ENCODE results near the gene PRELP.

The PRELP gene

DNA sequence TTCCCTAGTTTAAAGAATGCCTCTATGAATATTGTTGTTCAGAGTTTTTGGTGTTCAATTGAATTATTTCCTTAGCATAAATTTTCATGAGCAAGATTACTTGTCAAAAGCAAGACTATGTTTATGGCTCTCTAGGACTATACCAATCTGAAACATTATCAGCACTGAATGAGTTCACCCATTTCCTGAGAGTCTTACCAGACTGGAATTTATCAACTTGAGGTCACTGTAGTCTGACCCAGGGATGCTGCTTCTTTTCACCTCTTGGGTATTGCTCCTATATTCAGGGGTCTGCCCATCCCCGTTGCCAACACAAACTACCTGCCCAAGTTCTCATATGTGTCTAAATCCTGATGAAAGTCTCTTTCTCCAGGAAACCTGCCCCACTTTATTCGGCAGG is 61.0 kb downstream of the PRELP start:
- DNase-seq (ENCODE audit: low spot score): no peak
- Histone ChIP-seq H3K18ac (ENCODE audit: low read length) (no peak overlapping the region), H3K14ac (ENCODE audit: low read length) (no peak overlapping the region), H2AFZ (ENCODE audit: low read length) (no peak overlapping the region), H2AK5ac (ENCODE audit: low read depth, low read length) (no peak overlapping the region), H3K27ac (replicated peaks; ENCODE audit: low read length) (no peak overlapping the region), H4K8ac (ENCODE audit: low read depth, low read length) (no peak overlapping the region), H3K23ac (ENCODE audit: low read depth, low read length, poor library complexity) (no peak overlapping the region), H3K4ac (ENCODE audit: low read length) (no peak overlapping the region), H3K27me3 (ENCODE audit: control insufficient read depth in 3 of 3, insufficient read depth in 3 of 3, low read depth in 1 of 3, low read length in 3 of 3) (peaks cover 0 to 3% (median 0%) of the 10 kb centered on the region in 3 experiments), H2BK15ac (ENCODE audit: low read length) (no peak overlapping the region), H3K4me3 (ENCODE audit: low read length in 2 of 2) (no peak overlapping the region), H2BK5ac (ENCODE audit: low read length) (no peak overlapping the region), H3K4me1 (ENCODE audit: control insufficient read depth in 2 of 2, insufficient read depth in 1 of 2, low read depth in 1 of 2, low read length in 2 of 2) (peaks cover 0 to 1% of the 10 kb centered on the region in 2 donors), H4K91ac (ENCODE audit: low read depth, low read length, poor library complexity) (no peak overlapping the region), H3K79me1 (ENCODE audit: low read depth, low read length) (no peaks in the 10 kb centered on the region), H3K9ac (ENCODE audit: low read depth, low read length, poor library complexity) (no peak overlapping the region), H2BK12ac (ENCODE audit: low read length) (no peak overlapping the region), H3K36me3 (replicated peaks in 1 of 2; ENCODE audit: control insufficient read depth in 2 of 2, insufficient read depth in 2 of 2, low read length in 2 of 2) (no peaks in the 10 kb centered on the region), H3K4me2 (ENCODE audit: insufficient read depth, low read length, poor library complexity, severe bottlenecking) (no peak overlapping the region), H3K9me3 (replicated peaks in 1 of 2; ENCODE audit: control insufficient read depth in 2 of 2, insufficient read depth in 1 of 2, low read depth in 1 of 2, low read length in 2 of 2) (no peaks in the 10 kb centered on the region), H2BK120ac (ENCODE audit: low read depth, low read length) (no peak overlapping the region)
- no CpG with 5 or more reads among the region's 2 CpGs for WGBS, 2 donors (ENCODE audit: extremely low coverage in 2 of 2, insufficient read length in 2 of 2, insufficient replicate concordance in 1 of 2)

DNA sequence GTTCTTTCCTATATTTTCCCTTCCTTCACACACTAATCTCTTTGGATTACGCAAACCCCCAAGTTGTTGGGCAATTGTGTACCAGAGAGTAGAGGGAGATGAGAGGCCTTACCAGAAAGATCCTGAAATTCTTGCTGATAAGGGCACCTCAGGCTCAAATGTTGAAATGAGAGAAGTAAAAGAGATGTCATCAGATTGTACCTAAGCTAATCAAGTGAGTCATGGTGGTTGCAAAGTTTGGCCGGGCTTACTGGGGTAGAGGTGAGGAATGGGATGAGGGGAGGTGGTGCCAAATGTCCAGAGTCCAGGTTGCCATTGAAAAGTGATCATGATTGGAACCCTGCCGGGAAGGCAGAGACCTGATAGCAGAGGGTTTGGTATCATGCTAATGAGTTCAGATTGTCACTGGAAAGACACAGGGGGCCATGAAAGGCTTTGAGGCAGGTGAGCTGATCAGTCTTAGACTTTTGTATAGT is 61.4 kb downstream of the PRELP start:
- Histone ChIP-seq H3K4me3 (ENCODE audit: low read length in 2 of 2) (no peak overlapping the region), H3K9me3 (replicated peaks in 1 of 2; ENCODE audit: control insufficient read depth in 2 of 2, insufficient read depth in 1 of 2, low read depth in 1 of 2, low read length in 2 of 2) (no peaks in the 10 kb centered on the region), H3K4me1 (ENCODE audit: control insufficient read depth in 2 of 2, insufficient read depth in 1 of 2, low read depth in 1 of 2, low read length in 2 of 2) (peaks cover 0 to 1% of the 10 kb centered on the region in 2 donors), H2BK12ac (ENCODE audit: low read length) (no peak overlapping the region), H2AFZ (ENCODE audit: low read length) (no peak overlapping the region), H2BK120ac (ENCODE audit: low read depth, low read length) (no peak overlapping the region), H3K4me2 (ENCODE audit: insufficient read depth, low read length, poor library complexity, severe bottlenecking) (no peak overlapping the region), H3K36me3 (replicated peaks in 1 of 2; ENCODE audit: control insufficient read depth in 2 of 2, insufficient read depth in 2 of 2, low read length in 2 of 2) (no peaks in the 10 kb centered on the region), H3K14ac (ENCODE audit: low read length) (no peak overlapping the region), H3K23ac (ENCODE audit: low read depth, low read length, poor library complexity) (no peak overlapping the region), H3K27me3 (ENCODE audit: control insufficient read depth in 3 of 3, insufficient read depth in 3 of 3, low read depth in 1 of 3, low read length in 3 of 3) (peaks cover 0 to 3% (median 0%) of the 10 kb centered on the region in 3 experiments), H3K79me1 (ENCODE audit: low read depth, low read length) (no peaks in the 10 kb centered on the region), H2AK5ac (ENCODE audit: low read depth, low read length) (no peak overlapping the region), H3K18ac (ENCODE audit: low read length) (no peak overlapping the region), H2BK5ac (ENCODE audit: low read length) (no peak overlapping the region), H3K4ac (ENCODE audit: low read length) (no peak overlapping the region), H4K8ac (ENCODE audit: low read depth, low read length) (no peak overlapping the region), H4K91ac (ENCODE audit: low read depth, low read length, poor library complexity) (no peak overlapping the region), H3K9ac (ENCODE audit: low read depth, low read length, poor library complexity) (no peak overlapping the region), H2BK15ac (ENCODE audit: low read length) (no peak overlapping the region), H3K27ac (replicated peaks; ENCODE audit: low read length) (no peak overlapping the region)
- no CpG with 5 or more reads among the region's 3 CpGs for WGBS, 2 donors (ENCODE audit: extremely low coverage in 2 of 2, insufficient read length in 2 of 2, insufficient replicate concordance in 1 of 2)
- DNase-seq (ENCODE audit: low spot score): no peak

DNA sequence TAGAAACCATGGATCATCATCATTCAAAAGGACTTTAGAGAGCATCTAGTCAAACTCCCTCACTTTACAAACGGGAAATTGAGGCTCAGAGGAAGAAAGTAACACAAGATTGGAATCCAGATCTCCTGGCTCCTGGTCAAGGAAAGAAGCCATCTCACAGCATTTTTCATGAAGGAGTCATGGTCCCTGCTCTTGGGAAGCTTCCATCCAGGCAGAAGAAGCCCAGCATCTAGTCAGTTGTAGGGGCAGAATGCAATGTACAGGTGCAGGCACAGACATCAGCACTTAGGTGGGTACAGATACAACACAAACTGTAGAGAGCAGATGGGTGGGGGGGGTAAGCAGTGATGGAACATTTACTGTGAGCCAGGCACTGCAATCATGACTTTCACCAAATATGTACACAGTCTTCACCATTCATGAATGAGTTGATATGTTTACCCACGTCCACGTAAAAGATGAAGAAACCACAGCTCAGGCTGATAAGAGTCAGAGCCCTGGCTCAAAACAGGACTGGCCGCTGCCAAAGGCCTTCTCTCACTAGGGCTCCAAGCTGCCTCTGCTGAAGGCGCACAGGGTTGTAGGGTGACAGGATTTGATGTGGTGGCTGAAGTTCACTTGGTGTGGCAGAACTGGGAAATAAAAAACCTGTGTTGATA is 62.3 kb downstream of the PRELP start:
- Histone ChIP-seq H2BK15ac (ENCODE audit: low read length) (no peak overlapping the region), H4K91ac (ENCODE audit: low read depth, low read length, poor library complexity) (no peak overlapping the region), H3K4me3 (ENCODE audit: low read length in 2 of 2) (no peak overlapping the region), H3K18ac (ENCODE audit: low read length) (no peak overlapping the region), H2BK120ac (ENCODE audit: low read depth, low read length) (no peak overlapping the region), H2BK12ac (ENCODE audit: low read length) (no peak overlapping the region), H2AFZ (ENCODE audit: low read length) (no peak overlapping the region), H3K79me1 (ENCODE audit: low read depth, low read length) (no peaks in the 10 kb centered on the region), H3K36me3 (replicated peaks in 1 of 2; ENCODE audit: control insufficient read depth in 2 of 2, insufficient read depth in 2 of 2, low read length in 2 of 2) (no peaks in the 10 kb centered on the region), H2AK5ac (ENCODE audit: low read depth, low read length) (no peak overlapping the region), H3K4me2 (ENCODE audit: insufficient read depth, low read length, poor library complexity, severe bottlenecking) (no peak overlapping the region), H2BK5ac (ENCODE audit: low read length) (no peak overlapping the region), H3K9ac (ENCODE audit: low read depth, low read length, poor library complexity) (peak overlapping the region; percentile 18), H3K9me3 (replicated peaks in 1 of 2; ENCODE audit: control insufficient read depth in 2 of 2, insufficient read depth in 1 of 2, low read depth in 1 of 2, low read length in 2 of 2) (no peaks in the 10 kb centered on the region), H3K4me1 (ENCODE audit: control insufficient read depth in 2 of 2, insufficient read depth in 1 of 2, low read depth in 1 of 2, low read length in 2 of 2) (peaks cover 0 to 1% of the 10 kb centered on the region in 2 donors), H3K4ac (ENCODE audit: low read length) (no peak overlapping the region), H4K8ac (ENCODE audit: low read depth, low read length) (no peak overlapping the region), H3K23ac (ENCODE audit: low read depth, low read length, poor library complexity) (no peak overlapping the region), H3K27me3 (ENCODE audit: control insufficient read depth in 3 of 3, insufficient read depth in 3 of 3, low read depth in 1 of 3, low read length in 3 of 3) (peaks cover 0 to 3% (median 0%) of the 10 kb centered on the region in 3 experiments), H3K14ac (ENCODE audit: low read length) (no peak overlapping the region), H3K27ac (replicated peaks; ENCODE audit: low read length) (no peak overlapping the region)
- DNase-seq (ENCODE audit: low spot score): no peak
- WGBS, 2 donors (ENCODE audit: extremely low coverage in 2 of 2, insufficient read length in 2 of 2, insufficient replicate concordance in 1 of 2): no CpG with 5 or more reads among the region's 5 CpGs

DNA sequence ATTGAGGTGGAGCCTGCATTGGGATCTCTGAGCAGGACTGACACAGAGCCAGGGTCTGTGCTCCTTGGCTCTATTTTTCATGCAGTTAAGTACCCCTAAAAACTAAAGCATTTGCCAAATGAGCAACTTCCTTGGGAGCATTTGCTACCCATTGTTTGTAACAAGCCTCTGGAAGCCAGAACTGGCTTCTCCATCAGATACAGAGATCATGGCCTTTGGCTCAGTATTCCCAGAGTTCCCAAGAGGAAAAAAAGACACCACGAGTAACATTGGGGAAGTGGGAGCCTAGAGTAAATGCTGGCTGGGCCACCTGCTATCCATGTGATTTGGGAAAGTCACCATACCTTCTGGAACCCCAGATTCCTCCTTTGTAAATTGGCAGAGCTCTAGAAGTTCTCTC is 63.1 kb downstream of the PRELP start:
- Histone ChIP-seq H3K4ac (ENCODE audit: low read length) (no peak overlapping the region), H3K9me3 (replicated peaks in 1 of 2; ENCODE audit: control insufficient read depth in 2 of 2, insufficient read depth in 1 of 2, low read depth in 1 of 2, low read length in 2 of 2) (no peaks in the 10 kb centered on the region), H2AFZ (ENCODE audit: low read length) (no peak overlapping the region), H2BK5ac (ENCODE audit: low read length) (no peak overlapping the region), H3K9ac (ENCODE audit: low read depth, low read length, poor library complexity) (no peak overlapping the region), H3K4me2 (ENCODE audit: insufficient read depth, low read length, poor library complexity, severe bottlenecking) (no peak overlapping the region), H2BK12ac (ENCODE audit: low read length) (no peak overlapping the region), H3K27me3 (ENCODE audit: control insufficient read depth in 3 of 3, insufficient read depth in 3 of 3, low read depth in 1 of 3, low read length in 3 of 3) (peaks cover 0 to 3% (median 0%) of the 10 kb centered on the region in 3 experiments), H3K23ac (ENCODE audit: low read depth, low read length, poor library complexity) (no peak overlapping the region), H3K4me3 (ENCODE audit: low read length in 2 of 2) (no peak overlapping the region), H3K18ac (ENCODE audit: low read length) (no peak overlapping the region), H3K79me1 (ENCODE audit: low read depth, low read length) (no peaks in the 10 kb centered on the region), H3K14ac (ENCODE audit: low read length) (no peak overlapping the region), H4K91ac (ENCODE audit: low read depth, low read length, poor library complexity) (no peak overlapping the region), H2AK5ac (ENCODE audit: low read depth, low read length) (no peak overlapping the region), H2BK15ac (ENCODE audit: low read length) (no peak overlapping the region), H4K8ac (ENCODE audit: low read depth, low read length) (no peak overlapping the region), H2BK120ac (ENCODE audit: low read depth, low read length) (no peak overlapping the region), H3K4me1 (ENCODE audit: control insufficient read depth in 2 of 2, insufficient read depth in 1 of 2, low read depth in 1 of 2, low read length in 2 of 2) (no peaks in the 10 kb centered on the region), H3K27ac (replicated peaks; ENCODE audit: low read length) (no peak overlapping the region), H3K36me3 (replicated peaks in 1 of 2; ENCODE audit: control insufficient read depth in 2 of 2, insufficient read depth in 2 of 2, low read length in 2 of 2) (no peaks in the 10 kb centered on the region)
- DNase-seq (ENCODE audit: low spot score): no peak
- WGBS, 2 donors (ENCODE audit: extremely low coverage in 2 of 2, insufficient read length in 2 of 2, insufficient replicate concordance in 1 of 2): no CpG with 5 or more reads among the region's 1 CpG

Data from neuronal stem cell (in vitro differentiated cells).